Measurements from ENCODE around the gene CABS1.

CABS1 gene

GRCh38 chr4:70303090-70303489 lies 31.7 kb upstream of the CABS1 start:
- no peak for TF ChIP-seq CTCF (IDR thresholded peaks at IDR 0.05; ENCODE audit: low read length, missing control alignments)
- DNase-seq (ENCODE audit: low read depth), result no peak
- no peak overlapping the region for H3K4me3 ChIP-seq (replicated peaks; ENCODE audit: low read depth, low read length)

GRCh38 chr4:70305601-70306000 lies 29.2 kb upstream of the CABS1 start:
- no peak for DNase-seq (ENCODE audit: low read depth)
- TF ChIP-seq CTCF (IDR thresholded peaks at IDR 0.05; ENCODE audit: low read length, missing control alignments), result no peak
- no peak overlapping the region for H3K4me3 ChIP-seq (replicated peaks; ENCODE audit: low read depth, low read length)

GRCh38 chr4:70306076-70306475 lies 28.7 kb upstream of the CABS1 start:
- no peak for DNase-seq (ENCODE audit: low read depth)
- H3K4me3 ChIP-seq (replicated peaks; ENCODE audit: low read depth, low read length), result no peak overlapping the region
- no peak for TF ChIP-seq CTCF (IDR thresholded peaks at IDR 0.05; ENCODE audit: low read length, missing control alignments)

- DNase-seq (ENCODE audit: low read depth), result no peak
- TF ChIP-seq CTCF (IDR thresholded peaks at IDR 0.05; ENCODE audit: low read length, missing control alignments), result no peak
- no peak overlapping the region for H3K4me3 ChIP-seq (replicated peaks; ENCODE audit: low read depth, low read length)
These were observed 21.0 kb upstream of the CABS1 start for GRCh38 chr4:70313736-70314135.

GRCh38 chr4:70315928-70316327 lies 18.9 kb upstream of the CABS1 start:
- H3K4me3 ChIP-seq (replicated peaks; ENCODE audit: low read depth, low read length), result no peak overlapping the region
- TF ChIP-seq CTCF (IDR thresholded peaks at IDR 0.05; ENCODE audit: low read length, missing control alignments), result no peak
- no peak for DNase-seq (ENCODE audit: low read depth)

- DNase-seq (ENCODE audit: low read depth), result no peak
- no peak overlapping the region for H3K4me3 ChIP-seq (replicated peaks; ENCODE audit: low read depth, low read length)
- no peak for TF ChIP-seq CTCF (IDR thresholded peaks at IDR 0.05; ENCODE audit: low read length, missing control alignments)
These were observed 8.7 kb upstream of the CABS1 start for GRCh38 chr4:70326052-70326451.

- no peak for DNase-seq (ENCODE audit: low read depth)
- no peak for TF ChIP-seq CTCF (IDR thresholded peaks at IDR 0.05; ENCODE audit: low read length, missing control alignments)
- H3K4me3 ChIP-seq (replicated peaks; ENCODE audit: low read depth, low read length), result no peak overlapping the region
These were observed 1.3 kb downstream of the CABS1 start for GRCh38 chr4:70336043-70336442.
